Effector CD8-positive, alpha-beta T cell (primary cell): ENCODE measurements around the gene ERBB3.
A peak's percentile ranks its signal among the peaks of the same experiment; 100 is the strongest.

Experiments used
- DNase-seq: peaks from one replicate; lab custom pipeline; 2025; lab: John Stamatoyannopoulos, UW

The ERBB3 gene

GRCh38 chr12:56078931-56079722 is 838 bp upstream of the ERBB3 start:
- DNase-seq, result peak; percentile 32

- DNase-seq, result no peak
Measured at GRCh38 chr12:56080556-56081138, 682 bp downstream of the ERBB3 start.

- no peak for DNase-seq
Measured at GRCh38 chr12:56081393-56082347, 1.7 kb downstream of the ERBB3 start.

GRCh38 chr12:56082382-56082781 is 2.4 kb downstream of the ERBB3 start:
- DNase-seq, result no peak

- DNase-seq, result no peak
Measured at GRCh38 chr12:56082967-56083366, 3.0 kb downstream of the ERBB3 start.

- DNase-seq, result no peak
Measured at GRCh38 chr12:56084958-56085543, 5.1 kb downstream of the ERBB3 start.

GRCh38 chr12:56086096-56086495 is 6.1 kb downstream of the ERBB3 start:
- DNase-seq, result no peak

GRCh38 chr12:56086608-56087007 is 6.6 kb downstream of the ERBB3 start:
- no peak for DNase-seq

- no peak for DNase-seq
Measured at GRCh38 chr12:56087220-56087619, 7.3 kb downstream of the ERBB3 start.

- no peak for DNase-seq
Measured at GRCh38 chr12:56097738-56098137, 17.8 kb downstream of the ERBB3 start.

- DNase-seq, result no peak
Measured at GRCh38 chr12:56098592-56098991, 18.6 kb downstream of the ERBB3 start.

GRCh38 chr12:56099787-56100186 is 19.8 kb downstream of the ERBB3 start:
- DNase-seq, result no peak

GRCh38 chr12:56101045-56101444 is 21.1 kb downstream of the ERBB3 start:
- DNase-seq, result no peak

- no peak for DNase-seq
Measured at GRCh38 chr12:56102683-56103065, 22.7 kb downstream of the ERBB3 start.

GRCh38 chr12:56103066-56103711 is 23.2 kb downstream of the ERBB3 start:
- no peak for DNase-seq

- no peak for DNase-seq
Measured at GRCh38 chr12:56103823-56104108, 23.8 kb downstream of the ERBB3 start.

- DNase-seq, result peak; percentile 91
Measured at GRCh38 chr12:56104109-56104814, 24.3 kb downstream of the ERBB3 start, which contains the start of gene PA2G4. TSS of gene PA2G4 (plus strand) at chr12:56104559. CDS start at chr12:56104738, 179 bp downstream.

- DNase-seq, result no peak
Measured at GRCh38 chr12:56104815-56105608, 25.0 kb downstream of the ERBB3 start.

GRCh38 chr12:56105609-56105902 is 25.6 kb downstream of the ERBB3 start:
- no peak for DNase-seq

- no peak for DNase-seq
Measured at GRCh38 chr12:56107242-56107641, 27.3 kb downstream of the ERBB3 start.
